DMS114 treated with DMSO at 0.1 percent for 48 hours (cell line): ENCODE measurements around the gene PDZK1.
"Not testable (repeated sequence)": the region's sequence is repeated elsewhere in the genome, so short reads cannot be mapped to it uniquely, and the experiment has no call there.

Source experiments
- DNase-seq: peaks from one replicate; lab custom pipeline; 2025; ENCODE audit not compliant: unreplicated experiment; lab: John Stamatoyannopoulos, UW

The PDZK1 gene

GRCh38 chr1:145662502-145662901 is 44.7 kb downstream of the PDZK1 start:
- DNase-seq: not testable (repeated sequence)

GRCh38 chr1:145656245-145656943 is 50.8 kb downstream of the PDZK1 start:
- DNase-seq: not testable (repeated sequence)

- not testable (repeated sequence) for DNase-seq
Observed at GRCh38 chr1:145643990-145644389, 63.2 kb downstream of the PDZK1 start.

GRCh38 chr1:145641886-145642285 is 65.3 kb downstream of the PDZK1 start:
- DNase-seq: not testable (repeated sequence)

DNA sequence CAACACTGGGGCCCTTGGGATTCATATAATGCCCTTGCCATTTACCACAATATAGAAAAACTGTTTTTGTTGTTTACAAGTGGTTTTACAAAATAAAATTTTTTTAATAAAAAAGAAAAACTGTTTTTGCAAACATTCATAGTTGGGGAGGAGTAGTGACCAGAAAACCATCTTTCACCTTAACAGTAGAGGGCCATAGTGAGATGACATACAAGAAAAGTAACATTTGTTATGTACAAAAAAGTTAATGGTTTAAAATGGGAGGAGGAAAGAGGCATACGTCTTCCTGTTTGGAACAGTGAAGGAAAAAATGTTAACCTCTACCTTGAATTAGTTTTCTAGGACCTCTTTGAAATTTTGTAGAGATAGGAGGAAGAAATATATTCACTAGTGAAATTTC is 70.9 kb downstream of the PDZK1 start:
- DNase-seq: not testable (repeated sequence)

- not testable (repeated sequence) for DNase-seq
Observed at GRCh38 chr1:145622177-145622576, 85.0 kb downstream of the PDZK1 start.
